ENCODE data around the gene GPR137B.

GRCh38 chr1:236168716-236169429, 26.5 kb downstream of the GPR137B start:
- TF ChIP-seq GATA3 (IDR thresholded peaks at IDR 0.05; ENCODE audit: low read depth, low read length) (no peak), GATA2 (IDR thresholded peaks at IDR 0.05; ENCODE audit: low read depth, low read length) (no peak)

All from SH-SY5Y (cell line).